ENCODE results near the gene LRCH1. TPM values are rescaled to one million over a fixed set of nuclear protein-coding genes. Genes with fewer than 3 reads are reported as not detected.

LRCH1 gene
- total and polyA plus RNA-seq, 5 donors = 4.8 to 11.4 (median 10.2) TPM

- intact Hi-C loops (cut with DNase I) = loop anchor here in 1 of 4 donors (10.0 kb wide), 1 partner anchor 45 kb away; no protein-coding TSS in a partner anchor
- no peak overlapping the region for H3K27ac ChIP-seq (ENCODE audit: low read length)
- DNase-seq (no peak), ATAC-seq (no peak)
- H3K4me1 ChIP-seq (ENCODE audit: control insufficient read depth, insufficient read depth, low read length) = peaks cover 8% of the 10 kb centered on the region
- no peaks in the 10 kb centered on the region for H3K9me3 ChIP-seq (ENCODE audit: control insufficient read depth, low read length)
- 84% methylated on average over 6 of the region's 6 CpGs for WGBS
- no peak overlapping the region for H3K4me3 ChIP-seq (ENCODE audit: low read length)
- H3K27me3 ChIP-seq (ENCODE audit: control insufficient read depth, insufficient read depth) = no peaks in the 10 kb centered on the region
These were observed 106.6 kb downstream of the LRCH1 start for GRCh38 chr13:46659413-46660065.

DNA sequence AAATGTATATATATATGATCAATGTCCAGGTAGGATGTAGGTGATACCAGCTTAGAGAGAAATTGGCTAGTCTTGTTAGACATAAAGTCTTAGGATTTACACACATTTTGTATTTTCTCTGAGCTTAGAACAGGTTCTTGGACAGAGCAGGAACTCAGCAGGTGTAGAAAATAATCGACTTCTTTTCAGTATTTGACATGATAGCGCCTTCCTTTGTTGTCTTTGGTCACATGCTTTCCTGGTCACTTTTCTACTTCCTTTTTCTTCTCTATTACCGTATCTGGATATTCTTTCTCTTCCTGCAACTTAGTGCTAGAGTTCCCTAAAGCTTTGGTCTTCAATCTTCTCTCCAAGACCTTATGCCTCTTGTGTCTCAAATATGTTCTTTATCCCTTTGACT is 107.4 kb downstream of the LRCH1 start:
- Histone ChIP-seq H3K27me3 (ENCODE audit: control insufficient read depth, insufficient read depth) (no peaks in the 10 kb centered on the region), H3K27ac (ENCODE audit: low read length) (no peak overlapping the region), H3K4me3 (ENCODE audit: low read length) (no peak overlapping the region), H3K4me1 (ENCODE audit: control insufficient read depth, insufficient read depth, low read length) (peaks cover 8% of the 10 kb centered on the region), H3K9me3 (ENCODE audit: control insufficient read depth, low read length) (no peaks in the 10 kb centered on the region)
- DNase-seq (no peak), ATAC-seq (no peak)
- WGBS = 84% methylated on average over 3 of the region's 3 CpGs
- intact Hi-C loops (cut with DNase I) = loop anchor here in 1 of 4 donors (10.0 kb wide), 1 partner anchor 46 kb away; no protein-coding TSS in a partner anchor

- Histone ChIP-seq H3K9me3 (ENCODE audit: control insufficient read depth, low read length) (no peaks in the 10 kb centered on the region), H3K27ac (ENCODE audit: low read length) (no peak overlapping the region), H3K4me1 (ENCODE audit: control insufficient read depth, insufficient read depth, low read length) (peaks cover 10% of the 10 kb centered on the region), H3K27me3 (ENCODE audit: control insufficient read depth, insufficient read depth) (no peaks in the 10 kb centered on the region), H3K4me3 (ENCODE audit: low read length) (no peak overlapping the region)
- 92% methylated on average over 4 of the region's 4 CpGs for WGBS
- ATAC-seq (no peak), DNase-seq (no peak)
- intact Hi-C loops (cut with DNase I) = loop anchor here in 1 of 4 donors (10.0 kb wide), 1 partner anchor 46 kb away; no protein-coding TSS in a partner anchor
These were observed 107.9 kb downstream of the LRCH1 start for GRCh38 chr13:46660857-46661256.

GRCh38 chr13:46662690-46663089 is 109.7 kb downstream of the LRCH1 start:
- peaks cover 14% of the 10 kb centered on the region for H3K4me1 ChIP-seq (ENCODE audit: control insufficient read depth, insufficient read depth, low read length)
- intact Hi-C loops (cut with DNase I) = loop anchor here in 1 of 4 donors (10.0 kb wide), 1 partner anchor 48 kb away; no protein-coding TSS in a partner anchor

DNA sequence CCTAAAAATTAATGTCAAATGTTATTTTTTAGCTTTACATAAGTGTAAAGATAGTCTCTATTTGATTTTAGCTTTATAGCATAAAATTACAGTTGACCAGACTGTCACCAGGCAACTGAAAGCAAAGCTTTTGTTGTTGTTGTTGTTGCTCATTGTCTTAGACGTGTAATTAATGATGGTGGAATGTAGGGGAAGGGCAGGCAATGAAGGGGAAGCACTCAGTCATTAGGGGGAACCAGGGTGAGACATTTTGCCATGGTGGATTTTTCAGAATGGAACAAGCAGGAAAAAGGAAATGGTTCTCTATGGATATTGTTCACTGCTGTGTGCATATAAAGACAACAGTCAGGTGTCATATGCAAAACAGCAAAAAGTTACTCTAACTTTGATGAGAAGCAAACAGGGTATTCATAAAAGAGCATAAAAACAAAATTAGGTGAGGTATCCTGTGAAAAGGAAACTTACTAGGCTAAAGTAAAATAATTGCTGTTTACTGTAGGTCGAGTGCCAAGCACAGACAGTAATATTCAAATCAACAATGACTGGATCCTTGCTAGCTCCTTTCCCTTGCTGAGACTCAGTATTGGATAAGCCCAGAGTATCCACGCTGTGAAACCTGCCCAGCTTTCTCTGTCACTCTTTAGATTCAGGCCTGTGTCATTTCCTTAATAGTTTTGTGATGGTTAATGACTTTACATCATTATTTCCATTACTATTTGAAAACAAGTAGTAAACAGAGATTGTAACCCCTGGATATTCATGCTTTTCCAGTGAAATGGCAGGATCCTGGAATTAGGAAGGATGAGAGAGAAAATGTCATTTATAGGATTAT is 110.5 kb downstream of the LRCH1 start:
- intact Hi-C loops (cut with DNase I) = loop anchor here in 1 of 4 donors (10.0 kb wide), 1 partner anchor 49 kb away; no protein-coding TSS in a partner anchor
- WGBS = 51% methylated on average over 3 of the region's 3 CpGs
- DNase-seq (no peak), ATAC-seq (no peak)
- peak overlapping the region; percentile 7 for H3K27ac ChIP-seq (ENCODE audit: low read length)
- no peaks in the 10 kb centered on the region for H3K27me3 ChIP-seq (ENCODE audit: control insufficient read depth, insufficient read depth)
- H3K4me3 ChIP-seq (ENCODE audit: low read length) = no peak overlapping the region
- H3K4me1 ChIP-seq (ENCODE audit: control insufficient read depth, insufficient read depth, low read length) = peaks cover 14% of the 10 kb centered on the region
- no peaks in the 10 kb centered on the region for H3K9me3 ChIP-seq (ENCODE audit: control insufficient read depth, low read length)

More at GRCh38 chr13:46662690-46663089, 109.7 kb downstream of the LRCH1 start:
- no peaks in the 10 kb centered on the region for H3K9me3 ChIP-seq (ENCODE audit: control insufficient read depth, low read length)
- no peaks in the 10 kb centered on the region for H3K27me3 ChIP-seq (ENCODE audit: control insufficient read depth, insufficient read depth)
- no peak overlapping the region for H3K4me3 ChIP-seq (ENCODE audit: low read length)
- DNase-seq = no peak
- no peak for ATAC-seq
- H3K27ac ChIP-seq (ENCODE audit: low read length) = no peak overlapping the region
- 77% methylated on average over 3 of the region's 3 CpGs for WGBS

GRCh38 chr13:46664195-46664594 is 111.2 kb downstream of the LRCH1 start:
- Histone ChIP-seq H3K4me1 (ENCODE audit: control insufficient read depth, insufficient read depth, low read length) (peaks cover 14% of the 10 kb centered on the region), H3K27ac (ENCODE audit: low read length) (no peak overlapping the region), H3K27me3 (ENCODE audit: control insufficient read depth, insufficient read depth) (no peaks in the 10 kb centered on the region), H3K9me3 (ENCODE audit: control insufficient read depth, low read length) (no peaks in the 10 kb centered on the region), H3K4me3 (ENCODE audit: low read length) (no peak overlapping the region)
- WGBS = 98% methylated on average over 3 of the region's 3 CpGs
- no peak for ATAC-seq
- DNase-seq = no peak
- intact Hi-C loops (cut with DNase I) = loop anchor here in 1 of 4 donors (10.0 kb wide), 1 partner anchor 49 kb away; no protein-coding TSS in a partner anchor

DNA sequence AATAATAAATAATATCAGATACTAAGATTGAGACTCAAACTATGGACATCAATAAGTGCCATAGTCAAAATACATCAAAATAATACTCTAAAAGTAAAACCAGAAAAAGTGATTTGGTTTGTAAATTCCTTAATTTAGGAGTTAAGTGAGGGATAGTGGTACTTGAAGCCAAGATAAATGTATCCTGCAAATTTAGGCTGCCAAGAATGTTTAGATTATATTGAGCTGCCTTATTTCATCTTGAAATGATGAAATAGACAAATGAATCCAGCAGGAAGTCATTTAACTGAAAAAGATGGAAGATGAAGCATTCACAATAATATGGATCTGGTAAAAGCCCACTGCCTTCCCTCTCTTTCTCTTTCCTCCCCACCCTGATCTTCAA is 112.3 kb downstream of the LRCH1 start:
- Histone ChIP-seq H3K27me3 (ENCODE audit: control insufficient read depth, insufficient read depth) (no peaks in the 10 kb centered on the region), H3K4me3 (ENCODE audit: low read length) (no peak overlapping the region), H3K9me3 (ENCODE audit: control insufficient read depth, low read length) (no peaks in the 10 kb centered on the region), H3K4me1 (ENCODE audit: control insufficient read depth, insufficient read depth, low read length) (peaks cover 14% of the 10 kb centered on the region), H3K27ac (ENCODE audit: low read length) (no peak overlapping the region)
- DNase-seq (no peak), ATAC-seq (no peak)
- intact Hi-C loops (cut with DNase I) = loop anchor here in 1 of 4 donors (10.0 kb wide), 1 partner anchor 50 kb away; no protein-coding TSS in a partner anchor

GRCh38 chr13:46665633-46666482 is 112.9 kb downstream of the LRCH1 start:
- no peaks in the 10 kb centered on the region for H3K9me3 ChIP-seq (ENCODE audit: control insufficient read depth, low read length)
- 52% methylated on average over 7 of the region's 7 CpGs for WGBS
- no peak overlapping the region for H3K4me3 ChIP-seq (ENCODE audit: low read length)
- no peak overlapping the region for H3K27ac ChIP-seq (ENCODE audit: low read length)
- intact Hi-C loops (cut with DNase I) = loop anchor here in 1 of 4 donors (10.0 kb wide), 1 partner anchor 51 kb away; no protein-coding TSS in a partner anchor
- no peaks in the 10 kb centered on the region for H3K27me3 ChIP-seq (ENCODE audit: control insufficient read depth, insufficient read depth)
- H3K4me1 ChIP-seq (ENCODE audit: control insufficient read depth, insufficient read depth, low read length) = peaks cover 14% of the 10 kb centered on the region
- ATAC-seq = no peak
- no peak for DNase-seq

- ATAC-seq (peak; percentile 44 to 52), DNase-seq (peak in 2 of 3 donors; percentile 60 to 73)
- intact Hi-C loops (cut with DNase I) = loop anchor here in 1 of 4 donors (10.0 kb wide), 1 partner anchor 52 kb away; no protein-coding TSS in a partner anchor
- H3K27ac ChIP-seq (ENCODE audit: low read length) = peak overlapping the region; percentile 31
- H3K4me3 ChIP-seq (ENCODE audit: low read length) = no peak overlapping the region
- WGBS = 62% methylated on average over 3 of the region's 3 CpGs
- no peaks in the 10 kb centered on the region for H3K27me3 ChIP-seq (ENCODE audit: control insufficient read depth, insufficient read depth)
- H3K9me3 ChIP-seq (ENCODE audit: control insufficient read depth, low read length) = no peaks in the 10 kb centered on the region
- peaks cover 14% of the 10 kb centered on the region for H3K4me1 ChIP-seq (ENCODE audit: control insufficient read depth, insufficient read depth, low read length)
These were observed 113.9 kb downstream of the LRCH1 start for GRCh38 chr13:46666727-46667456.

All from right cardiac atrium (tissue), 5 donors.